Neural cell (in vitro differentiated cells): ENCODE results near the gene OR6A2. TPM values are rescaled to one million over a fixed set of nuclear protein-coding genes. Genes with fewer than 3 reads are reported as not detected.

ENCODE experiments used
- H2AFZ ChIP-seq: fragments of 200-600, 300-800 bp; sonication (generic), shearing (Covaris generic); 2 replicates; pipeline ENCODE4 v1.6.0; 2014; ENCODE audit warnings: low read depth, mild to moderate bottlenecking, antibody characterized with exemption, low read length, moderate library complexity
- H3F3A ChIP-seq: fragments of 200-600 bp; shearing (Covaris generic); 2 replicates; pipeline ENCODE4 v1.6.1; 2016; ENCODE audit warnings: mild to moderate bottlenecking, moderate library complexity, mixed read lengths, antibody characterized with exemption, low read length; ENCODE audit not compliant: insufficient read depth, poor library complexity, severe bottlenecking
- H3K27ac ChIP-seq: fragments of 200-600, 300-800 bp; sonication (generic), shearing (Covaris generic); 2 replicates; pipeline ENCODE4 v1.5.1; 2014; ENCODE audit warnings: mild to moderate bottlenecking, low read length, moderate library complexity
- H3K27me3 ChIP-seq: fragments of 300-800, 200-600 bp; sonication (generic), shearing (Covaris generic); 2 replicates; pipeline ENCODE4 v1.6.0; 2014; ENCODE audit warnings: mild to moderate bottlenecking, low read depth, low read length, moderate library complexity; ENCODE audit not compliant: insufficient read depth
- H3K36me3 ChIP-seq: fragments of 300-800, 200-600 bp; sonication (generic), shearing (Covaris generic); 2 replicates; pipeline ENCODE4 v1.5.1; 2014; ENCODE audit warnings: mild to moderate bottlenecking, antibody characterized with exemption, low read length, moderate library complexity; ENCODE audit not compliant: insufficient read depth
- H3K4me2 ChIP-seq: fragments of 300-800, 200-600 bp; sonication (generic), shearing (Covaris generic); 2 replicates; pipeline ENCODE4 v1.6.0; 2014; ENCODE audit warnings: mild to moderate bottlenecking, low read length
- H3K4me3 ChIP-seq: fragments of 300-800, 200-600 bp; sonication (generic), shearing (Covaris generic); 2 replicates; pipeline ENCODE4 v1.5.1; 2014; ENCODE audit warnings: mild to moderate bottlenecking, low read length, moderate library complexity
- H3K79me2 ChIP-seq: fragments of 200-600 bp; shearing (Covaris generic); replicated peaks from 2 replicates; pipeline ENCODE4 v1.6.0; 2014; ENCODE audit warnings: mild to moderate bottlenecking, low read length, moderate library complexity; ENCODE audit not compliant: insufficient read depth
- H3K9ac ChIP-seq: fragments of 300-800, 200-600 bp; sonication (generic), shearing (Covaris generic); 2 replicates; pipeline ENCODE4 v1.6.1; 2016; ENCODE audit warnings: mild to moderate bottlenecking, low read length, mixed read lengths
- H3K9me2 ChIP-seq: fragments of 200-600 bp; shearing (Covaris generic); 2 replicates; pipeline ENCODE4 v1.6.1; 2016; ENCODE audit warnings: mild to moderate bottlenecking, low read length, mixed read lengths; ENCODE audit not compliant: insufficient read depth
- H3K9me3 ChIP-seq: fragments of 200-600, 300-800 bp; sonication (generic), shearing (Covaris generic); 2 replicates; pipeline ENCODE4 v1.6.1; 2016; ENCODE audit warnings: mild to moderate bottlenecking, mixed run types, low read length, moderate library complexity, mixed read lengths
- H4K20me1 ChIP-seq: fragments of 200-600 bp; shearing (Covaris generic); 2 replicates; pipeline ENCODE4 v1.6.1; 2016; ENCODE audit warnings: mild to moderate bottlenecking, mixed run types; ENCODE audit not compliant: insufficient read depth
- CTCF ChIP-seq: fragments of 450-650 bp; IDR thresholded peaks from 2 replicates; pipeline ENCODE4 v1.5.1; 2014; ENCODE audit warnings: antibody characterized with exemption, mild to moderate bottlenecking, moderate library complexity; ENCODE audit not compliant: poor library complexity, severe bottlenecking
- EP300 ChIP-seq: fragments of 450-650 bp; conservative IDR thresholded peaks from 2 replicates; pipeline ENCODE4 v1.6.1; 2014; ENCODE audit warnings: antibody characterized with exemption, mild to moderate bottlenecking, moderate library complexity; ENCODE audit not compliant: poor library complexity, severe bottlenecking
- EZH2 ChIP-seq: fragments of 200-600, 300-800 bp; shearing (Covaris generic), sonication (generic); IDR thresholded peaks from 2 replicates; pipeline ENCODE4 v1.6.1; 2014; ENCODE audit warnings: antibody characterized with exemption, low read length, borderline replicate concordance, mild to moderate bottlenecking; ENCODE audit not compliant: insufficient read depth, poor library complexity, severe bottlenecking
- MXI1 ChIP-seq: fragments of 450-650 bp; conservative IDR thresholded peaks from 2 replicates; pipeline ENCODE4 v1.6.1; 2014; ENCODE audit warnings: antibody characterized with exemption, mild to moderate bottlenecking; ENCODE audit not compliant: poor library complexity, severe bottlenecking
- POLR2AphosphoS5 ChIP-seq: IDR thresholded peaks from 2 replicates; pipeline ENCODE4 v1.6.1; 2012
- RAD21 ChIP-seq: fragments of 450-650 bp; conservative IDR thresholded peaks from 2 replicates; pipeline ENCODE4 v1.6.1; 2014; ENCODE audit warnings: antibody characterized with exemption, mild to moderate bottlenecking, moderate library complexity
- REST ChIP-seq: IDR thresholded peaks from 2 replicates; pipeline ENCODE4 v1.6.1; 2012; ENCODE audit warnings: borderline replicate concordance
- SMC3 ChIP-seq: fragments of 450-650 bp; conservative IDR thresholded peaks from 2 replicates; pipeline ENCODE4 v1.6.1; 2014; ENCODE audit warnings: antibody characterized with exemption, mild to moderate bottlenecking, moderate library complexity; ENCODE audit not compliant: poor library complexity
- TAF1 ChIP-seq: IDR thresholded peaks from 2 replicates; pipeline ENCODE4 v1.6.1; 2012; ENCODE audit warnings: low read depth
- polyA plus RNA-seq: library from polyadenylated mRNA; depleted of rRNA; stranded (reverse); fragments of >200 nt; gene quantifications from 2 replicates; pipeline ENCODE4 v1.2.3, GENCODE V29; 2014

The OR6A2 gene
- polyA plus RNA-seq, 1 donor from 2014 or later, result 0.05 TPM

GRCh38 chr11:6817694-6818093, 18.2 kb upstream of the OR6A2 start:
- no peaks in the 10 kb centered on the region for H4K20me1 ChIP-seq
- no peak overlapping the region for H2AFZ ChIP-seq
- peaks cover 5% of the 10 kb centered on the region for H3K9me3 ChIP-seq
- TF ChIP-seq SMC3, result no peak
- no peak for TF ChIP-seq REST
- no peak for TF ChIP-seq EP300
- TF ChIP-seq RAD21, result peak; percentile 16
- H3F3A ChIP-seq, result no peaks in the 10 kb centered on the region
- H3K4me3 ChIP-seq, result no peak overlapping the region
- no peaks in the 10 kb centered on the region for H3K9me2 ChIP-seq
- H3K36me3 ChIP-seq, result no peaks in the 10 kb centered on the region
- H3K9ac ChIP-seq, result no peak overlapping the region
- H3K27ac ChIP-seq, result no peak overlapping the region
- no peak overlapping the region for H3K4me2 ChIP-seq
- no peaks in the 10 kb centered on the region for H3K79me2 ChIP-seq
- H3K27me3 ChIP-seq, result no peaks in the 10 kb centered on the region

- Histone ChIP-seq H3K9me2 (no peaks in the 10 kb centered on the region), H4K20me1 (no peaks in the 10 kb centered on the region), H3K9ac (no peak overlapping the region), H3K9me3 (no peaks in the 10 kb centered on the region), H3K4me3 (no peak overlapping the region), H3K4me2 (no peak overlapping the region), H3F3A (no peaks in the 10 kb centered on the region), H3K27ac (no peak overlapping the region), H3K27me3 (no peaks in the 10 kb centered on the region), H2AFZ (no peak overlapping the region), H3K36me3 (no peaks in the 10 kb centered on the region), H3K79me2 (no peaks in the 10 kb centered on the region)
- no peak for TF ChIP-seq CTCF
- TF ChIP-seq EP300, result no peak
- TF ChIP-seq POLR2AphosphoS5, result no peak
- no peak for TF ChIP-seq RAD21
- TF ChIP-seq TAF1, result no peak
- TF ChIP-seq MXI1, result no peak
- no peak for TF ChIP-seq REST
- no peak for TF ChIP-seq SMC3
- no peak for TF ChIP-seq EZH2
Measured at GRCh38 chr11:6813656-6814055, 14.2 kb upstream of the OR6A2 start.
